Peyer's patch (tissue), 4 donors: Measurements from ENCODE around the gene CEP128.

Experiments used
- CTCF ChIP-seq, 6 experiments: fragments of 450-650 bp in 4 of 6; fragments of 200-600 bp in 2 of 6; sonication (generic) in 1 of 6; IDR thresholded peaks; one replicate each; pipeline ENCODE4 v1.5.1; 2017 to 2019; ENCODE audit warnings: antibody characterized with exemption in 6 of 6, mild to moderate bottlenecking in 3 of 6, moderate library complexity in 1 of 6
- POLR2A ChIP-seq, 2 donors: fragments of 450-650 bp; IDR thresholded peaks; one replicate each; pipeline ENCODE4 v1.5.1; 2017; ENCODE audit warnings: antibody characterized with exemption in 2 of 2, mild to moderate bottlenecking in 2 of 2, moderate library complexity in 2 of 2

- TF ChIP-seq CTCF (IDR thresholded peaks at IDR 0.05), result no peak
- TF ChIP-seq POLR2A (IDR thresholded peaks at IDR 0.05), result no peak
Observed at GRCh38 chr14:80862983-80863382, 78.6 kb downstream of the CEP128 start.
